Measurements from ENCODE around the gene CIRBP.
"Not testable (repeated sequence)": the region's sequence is repeated elsewhere in the genome, so short reads cannot be mapped to it uniquely, and the experiment has no call there.

CIRBP gene

GRCh38 chr19:1298235-1298634 lies 29.1 kb downstream of the CIRBP start:
- DNase-seq = no peak
- peaks cover 19% of the 10 kb centered on the region for H3K4me1 Mint-ChIP-seq
- H3K27ac Mint-ChIP-seq = no peak overlapping the region
- TF ChIP-seq, protein P1, sequence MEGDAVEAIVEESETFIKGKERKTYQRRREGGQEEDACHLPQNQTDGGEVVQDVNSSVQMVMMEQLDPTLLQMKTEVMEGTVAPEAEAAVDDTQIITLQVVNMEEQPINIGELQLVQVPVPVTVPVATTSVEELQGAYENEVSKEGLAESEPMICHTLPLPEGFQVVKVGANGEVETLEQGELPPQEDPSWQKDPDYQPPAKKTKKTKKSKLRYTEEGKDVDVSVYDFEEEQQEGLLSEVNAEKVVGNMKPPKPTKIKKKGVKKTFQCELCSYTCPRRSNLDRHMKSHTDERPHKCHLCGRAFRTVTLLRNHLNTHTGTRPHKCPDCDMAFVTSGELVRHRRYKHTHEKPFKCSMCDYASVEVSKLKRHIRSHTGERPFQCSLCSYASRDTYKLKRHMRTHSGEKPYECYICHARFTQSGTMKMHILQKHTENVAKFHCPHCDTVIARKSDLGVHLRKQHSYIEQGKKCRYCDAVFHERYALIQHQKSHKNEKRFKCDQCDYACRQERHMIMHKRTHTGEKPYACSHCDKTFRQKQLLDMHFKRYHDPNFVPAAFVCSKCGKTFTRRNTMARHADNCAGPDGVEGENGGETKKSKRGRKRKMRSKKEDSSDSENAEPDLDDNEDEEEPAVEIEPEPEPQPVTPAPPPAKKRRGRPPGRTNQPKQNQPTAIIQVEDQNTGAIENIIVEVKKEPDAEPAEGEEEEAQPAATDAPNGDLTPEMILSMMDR (IDR thresholded peaks at IDR 0.05) = no peak
- H3K9me3 Mint-ChIP-seq = no peaks in the 10 kb centered on the region
- H3K4me3 Mint-ChIP-seq = no peak overlapping the region
- peaks cover 11% of the 10 kb centered on the region for H3K36me3 Mint-ChIP-seq (ENCODE audit: low read depth)
- peaks cover 3% of the 10 kb centered on the region for H3K27me3 Mint-ChIP-seq (ENCODE audit: low read depth, poor library complexity)

- DNase-seq = no peak
- H3K4me1 Mint-ChIP-seq = peaks cover 22% of the 10 kb centered on the region
- H3K27ac Mint-ChIP-seq = no peak overlapping the region
- H3K9me3 Mint-ChIP-seq = no peaks in the 10 kb centered on the region
- TF ChIP-seq, protein P1 (IDR thresholded peaks at IDR 0.05) = no peak
- peaks cover 11% of the 10 kb centered on the region for H3K36me3 Mint-ChIP-seq (ENCODE audit: low read depth)
- peaks cover 3% of the 10 kb centered on the region for H3K27me3 Mint-ChIP-seq (ENCODE audit: low read depth, poor library complexity)
- H3K4me3 Mint-ChIP-seq = no peak overlapping the region
Measured at GRCh38 chr19:1299801-1300200, 30.7 kb downstream of the CIRBP start.

GRCh38 chr19:1300744-1301490 lies 31.8 kb downstream of the CIRBP start:
- H3K4me3 Mint-ChIP-seq = no peak overlapping the region
- no peak overlapping the region for H3K27ac Mint-ChIP-seq
- H3K27me3 Mint-ChIP-seq (ENCODE audit: low read depth, poor library complexity) = peaks cover 3% of the 10 kb centered on the region
- H3K4me1 Mint-ChIP-seq = peaks cover 22% of the 10 kb centered on the region
- peaks cover 11% of the 10 kb centered on the region for H3K36me3 Mint-ChIP-seq (ENCODE audit: low read depth)
- no peaks in the 10 kb centered on the region for H3K9me3 Mint-ChIP-seq
- TF ChIP-seq, protein P1 (IDR thresholded peaks at IDR 0.05) = no peak
- no peak for DNase-seq

DNA sequence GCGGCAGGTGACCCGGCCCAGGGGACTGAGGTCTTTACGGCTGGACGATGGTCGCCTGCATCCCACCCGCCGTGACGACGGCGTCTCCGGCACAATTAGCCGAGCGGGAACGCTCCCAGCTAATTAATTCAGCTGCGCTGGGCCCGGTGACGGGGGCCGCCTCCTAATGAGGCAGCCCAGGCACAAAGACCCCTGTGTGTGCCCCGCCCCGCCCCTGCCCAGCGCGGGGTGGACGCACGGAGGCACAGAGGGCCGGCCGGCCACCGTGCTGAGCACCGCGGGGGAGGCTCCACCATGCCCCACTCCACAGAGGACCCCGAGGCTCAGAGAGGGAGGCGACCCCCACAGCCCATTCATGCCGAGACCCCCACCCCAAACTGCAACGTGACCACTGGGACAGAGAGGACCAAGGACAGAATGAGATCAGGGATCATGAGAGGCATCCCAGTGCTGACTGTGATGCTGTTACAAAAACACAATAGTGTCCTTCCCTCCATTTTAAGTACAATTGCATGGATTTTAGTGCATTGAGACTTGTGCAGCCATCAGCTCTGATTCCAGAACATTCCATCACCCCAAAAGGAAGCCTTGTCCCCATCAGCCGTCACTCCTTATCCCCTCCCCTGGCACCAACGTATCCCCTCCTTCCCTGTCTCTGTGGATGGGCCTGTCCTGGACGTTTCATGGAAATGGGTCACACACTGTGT lies 33.6 kb downstream of the CIRBP start:
- TF ChIP-seq, protein P1 (IDR thresholded peaks at IDR 0.05) = no peak
- Mint-ChIP-seq H3K4me3 (no peak overlapping the region), H3K27ac (no peak overlapping the region), H3K9me3 (no peaks in the 10 kb centered on the region), H3K4me1 (peaks cover 18% of the 10 kb centered on the region), H3K36me3 (ENCODE audit: low read depth) (peaks cover 11% of the 10 kb centered on the region), H3K27me3 (ENCODE audit: low read depth, poor library complexity) (peaks cover 6% of the 10 kb centered on the region)
- DNase-seq = no peak

DNA sequence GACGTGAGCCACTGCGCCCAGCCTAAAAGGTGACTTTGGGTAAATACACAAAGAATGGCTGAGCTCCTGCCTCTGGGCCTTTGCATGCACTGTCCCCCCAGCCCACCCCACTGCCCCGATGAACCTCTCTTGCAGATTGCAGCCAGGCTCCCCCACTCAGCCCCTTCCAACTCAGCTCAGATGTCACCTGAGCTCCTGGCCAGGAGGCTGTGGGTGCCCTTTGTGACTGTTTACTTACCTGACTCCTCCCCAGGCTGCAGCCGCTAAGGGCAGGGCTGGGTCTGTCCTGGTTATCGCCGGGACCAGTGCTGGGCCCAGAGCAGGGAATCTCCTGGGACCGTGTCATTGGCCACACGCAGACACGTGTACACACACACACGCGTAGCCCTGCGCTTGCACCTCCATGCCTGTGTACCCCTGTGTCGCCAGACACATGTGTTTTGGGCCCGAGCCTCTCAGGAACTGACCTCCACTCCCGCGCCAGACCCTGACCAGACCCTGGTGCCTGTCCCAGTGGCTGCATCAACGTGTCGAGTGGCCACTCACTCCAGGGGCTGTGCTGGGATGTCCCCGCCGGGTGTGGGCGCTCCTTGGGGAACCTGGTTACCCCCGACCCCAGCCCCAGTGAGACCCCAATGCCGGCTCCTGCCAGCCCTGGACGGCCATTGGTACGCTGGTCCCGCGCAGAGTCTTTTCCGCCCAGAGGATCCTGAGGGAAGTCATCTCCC lies 35.2 kb downstream of the CIRBP start:
- Mint-ChIP-seq H3K9me3 (no peaks in the 10 kb centered on the region), H3K36me3 (ENCODE audit: low read depth) (peaks cover 4% of the 10 kb centered on the region), H3K4me1 (peaks cover 13% of the 10 kb centered on the region), H3K4me3 (no peak overlapping the region), H3K27ac (no peak overlapping the region), H3K27me3 (ENCODE audit: low read depth, poor library complexity) (peaks cover 3% of the 10 kb centered on the region)
- TF ChIP-seq, protein P1 (IDR thresholded peaks at IDR 0.05) = no peak
- no peak for DNase-seq

- H3K27ac Mint-ChIP-seq, H3K9me3 Mint-ChIP-seq, H3K4me3 Mint-ChIP-seq: not testable (repeated sequence)
Measured at GRCh38 chr19:1305354-1305753, 36.2 kb downstream of the CIRBP start.

More at GRCh38 chr19:1305354-1305753, 36.2 kb downstream of the CIRBP start:
- not testable (repeated sequence) for H3K27me3 Mint-ChIP-seq (ENCODE audit: low read depth, poor library complexity); DNase-seq; H3K36me3 Mint-ChIP-seq (ENCODE audit: low read depth)
- H3K4me1 Mint-ChIP-seq = peaks cover 13% of the 10 kb centered on the region
